Activated CD4-positive, alpha-beta T cell treated with anti-CD3 and anti-CD28 coated beads for 24 hours (primary cell): Measurements from ENCODE around the gene CAPRIN1.

Experiments
- DNase-seq, 2 donors: peaks; one replicate each; pipeline ENCODE4 v3.0.0-alpha.2; 2020; ENCODE audit warnings: low read depth in 2 of 2

The CAPRIN1 gene

GRCh38 chr11:34143048-34143447 lies 91.5 kb downstream of the CAPRIN1 start:
- no peak for DNase-seq

- DNase-seq, result no peak
These were observed 93.5 kb downstream of the CAPRIN1 start for GRCh38 chr11:34145073-34145472.

- DNase-seq, result no peak
These were observed 94.4 kb downstream of the CAPRIN1 start for GRCh38 chr11:34145847-34146381.

GRCh38 chr11:34146411-34146810 lies 94.9 kb downstream of the CAPRIN1 start:
- no peak for DNase-seq

- DNase-seq, result no peak
These were observed 95.3 kb downstream of the CAPRIN1 start for GRCh38 chr11:34146866-34147265.

GRCh38 chr11:34147581-34147980 lies 96.0 kb downstream of the CAPRIN1 start:
- DNase-seq, result no peak

DNA sequence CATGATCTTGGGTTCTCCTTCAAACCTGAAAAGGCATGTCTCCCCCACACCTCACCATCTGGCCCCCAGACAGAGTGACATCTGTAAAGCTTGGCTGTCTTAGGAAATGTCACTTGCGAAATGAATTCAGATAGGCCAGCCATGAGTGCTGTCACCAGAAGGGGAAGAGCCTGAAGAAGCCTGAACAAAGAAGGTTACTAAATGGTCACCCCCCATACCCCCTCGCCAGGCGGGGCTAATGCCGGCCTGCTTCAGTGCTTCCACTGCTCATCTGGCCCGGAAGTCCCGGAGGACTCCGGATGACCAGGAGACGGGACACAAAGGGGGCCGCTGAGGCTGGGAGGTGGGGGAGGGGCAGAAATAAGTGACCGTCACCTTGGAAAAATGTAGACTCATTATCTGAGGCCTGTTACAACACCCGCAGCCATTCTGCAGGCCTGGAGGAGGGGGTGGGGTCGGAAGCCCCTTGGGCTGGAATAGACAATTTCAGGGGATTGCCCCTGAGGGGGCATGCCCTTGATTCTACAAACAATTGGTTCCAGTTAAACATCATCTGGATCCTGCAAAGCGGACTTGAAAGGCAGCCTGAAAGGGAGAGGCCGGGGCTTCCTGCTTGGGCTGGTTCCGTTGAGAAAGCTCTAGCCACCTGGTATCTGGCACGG lies 97.1 kb downstream of the CAPRIN1 start:
- no peak for DNase-seq

- DNase-seq, result no peak
These were observed 97.7 kb downstream of the CAPRIN1 start for GRCh38 chr11:34149274-34149673.

- DNase-seq, result no peak
These were observed 98.3 kb downstream of the CAPRIN1 start for GRCh38 chr11:34149786-34150185.

DNA sequence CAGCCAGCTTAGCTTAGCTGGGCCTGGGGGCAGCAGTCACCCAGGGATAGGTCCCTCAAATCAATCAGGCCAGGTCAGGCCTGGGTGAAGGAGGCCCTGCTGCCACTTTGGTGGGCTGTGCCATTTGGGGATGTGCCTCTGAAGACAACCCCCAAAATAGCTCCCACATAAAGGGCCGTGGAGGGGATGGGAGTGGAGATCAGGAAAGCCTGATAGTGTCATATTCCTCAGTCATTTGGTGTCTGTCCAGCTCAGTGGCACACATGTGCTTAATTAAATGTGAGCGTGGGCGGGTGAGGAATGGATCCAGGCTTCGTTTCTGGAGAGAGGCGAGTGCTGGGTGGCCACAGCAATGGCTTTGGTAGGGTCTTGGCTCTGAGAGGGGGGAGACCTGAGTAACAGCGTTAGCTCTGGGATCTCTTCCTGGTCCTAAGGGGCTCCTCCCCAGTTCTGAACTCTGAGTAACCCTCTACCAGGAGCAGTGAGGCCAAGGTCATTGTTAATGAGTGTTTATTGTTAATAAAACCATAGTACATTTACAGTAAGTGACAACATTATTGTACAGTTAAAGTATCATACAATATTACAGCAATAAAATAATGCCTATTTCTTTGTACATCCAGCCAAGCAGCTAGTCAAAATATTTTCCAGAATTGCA lies 99.1 kb downstream of the CAPRIN1 start:
- no peak for DNase-seq
